H9 (cell line): Measurements from ENCODE around the gene TMEM141. TPM values are rescaled to one million over a fixed set of nuclear protein-coding genes. Genes with fewer than 3 reads are reported as not detected.

Experiments used
- DNase-seq: peaks from one replicate; pipeline ENCODE4 v3.0.0-alpha.2; 2017
- H2AFZ ChIP-seq: one replicate; pipeline ENCODE4 v1.6.1; 2013; ENCODE audit warnings: mild to moderate bottlenecking, low read length, control low read depth, moderate library complexity
- H2AK5ac ChIP-seq: 2 replicates; pipeline ENCODE4 v1.6.1; 2013; ENCODE audit warnings: low read length, control low read depth, mixed read lengths; ENCODE audit not compliant: insufficient read length
- H2BK120ac ChIP-seq: one replicate; pipeline ENCODE4 v1.6.1; 2013; ENCODE audit warnings: low read depth, mild to moderate bottlenecking, low read length, control low read depth, inconsistent platforms; ENCODE audit not compliant: poor library complexity, severe bottlenecking
- H2BK12ac ChIP-seq: 2 replicates; pipeline ENCODE4 v1.6.1; 2013; ENCODE audit warnings: low read length, control low read depth, mixed read lengths, low read depth; ENCODE audit not compliant: insufficient read length
- H2BK15ac ChIP-seq: 2 replicates; pipeline ENCODE4 v1.6.1; 2013; ENCODE audit warnings: low read depth, low read length, control low read depth
- H2BK20ac ChIP-seq: one replicate; pipeline ENCODE4 v1.6.1; 2013; ENCODE audit warnings: low read depth, mild to moderate bottlenecking, low read length, control low read depth, inconsistent platforms; ENCODE audit not compliant: poor library complexity, severe bottlenecking
- H2BK5ac ChIP-seq: 2 replicates; pipeline ENCODE4 v1.6.1; 2013; ENCODE audit warnings: low read length, control low read depth, mixed read lengths; ENCODE audit not compliant: insufficient read length
- H3K14ac ChIP-seq: 2 replicates; pipeline ENCODE4 v1.6.1; 2013; ENCODE audit warnings: low read length, control low read depth; ENCODE audit not compliant: insufficient read depth
- H3K18ac ChIP-seq: 2 replicates; pipeline ENCODE4 v1.6.1; 2013; ENCODE audit warnings: low read depth, mild to moderate bottlenecking, mixed read lengths, low read length, control low read depth; ENCODE audit not compliant: insufficient read length
- H3K23ac ChIP-seq: 2 replicates; pipeline ENCODE4 v1.6.1; 2013; ENCODE audit warnings: low read length, control low read depth, mixed read lengths, low read depth; ENCODE audit not compliant: insufficient read length
- H3K23me2 ChIP-seq: 2 replicates; pipeline ENCODE4 v1.6.1; 2013; ENCODE audit warnings: low read depth, mild to moderate bottlenecking, mixed read lengths, low read length, control low read depth; ENCODE audit not compliant: insufficient read length, poor library complexity, severe bottlenecking
- H3K27ac ChIP-seq: 2 replicates; pipeline ENCODE4 v1.5.1; 2013; ENCODE audit warnings: low read length, control low read depth, mixed read lengths, low read depth; ENCODE audit not compliant: insufficient read length
- H3K27me3 ChIP-seq: 2 replicates; pipeline ENCODE4 v1.6.1; 2013; ENCODE audit warnings: low read length, control low read depth, inconsistent platforms; ENCODE audit not compliant: insufficient read depth
- H3K4ac ChIP-seq: 2 replicates; pipeline ENCODE4 v1.6.1; 2013; ENCODE audit warnings: low read depth, mild to moderate bottlenecking, control low read depth, inconsistent platforms, low read length, moderate library complexity
- H3K4me1 ChIP-seq: 2 replicates; pipeline ENCODE4 v1.6.1; 2013; ENCODE audit warnings: low read length, control low read depth, inconsistent platforms; ENCODE audit not compliant: insufficient read depth
- H3K4me2 ChIP-seq: 2 replicates; pipeline ENCODE4 v1.6.1; 2013; ENCODE audit warnings: low read length, control low read depth, mixed read lengths; ENCODE audit not compliant: insufficient read length, insufficient read depth
- H3K56ac ChIP-seq: 2 replicates; pipeline ENCODE4 v1.6.1; 2013; ENCODE audit warnings: low read depth, mild to moderate bottlenecking, mixed read lengths, low read length, control low read depth; ENCODE audit not compliant: insufficient read length
- H3K79me1 ChIP-seq: 2 replicates; pipeline ENCODE4 v1.6.1; 2013; ENCODE audit warnings: low read depth, mild to moderate bottlenecking, moderate library complexity, low read length, control low read depth, inconsistent platforms; ENCODE audit not compliant: insufficient read depth, poor library complexity, severe bottlenecking
- H3K79me2 ChIP-seq: 2 replicates; pipeline ENCODE4 v1.6.1; 2013; ENCODE audit warnings: low read length, control low read depth, inconsistent platforms; ENCODE audit not compliant: insufficient read depth
- H3K9ac ChIP-seq: 2 replicates; pipeline ENCODE4 v1.6.1; 2013; ENCODE audit warnings: low read length, control low read depth, mixed read lengths; ENCODE audit not compliant: insufficient read length; ENCODE audit errors: extremely low read depth
- H3K9me3 ChIP-seq: one replicate; pipeline ENCODE4 v1.6.1; 2013; ENCODE audit warnings: low read depth, low read length, inconsistent platforms; ENCODE audit not compliant: control insufficient read depth
- H3T11ph ChIP-seq: one replicate; pipeline ENCODE4 v1.6.1; 2013; ENCODE audit warnings: mild to moderate bottlenecking, low read length, control low read depth, inconsistent platforms
- H4K20me1 ChIP-seq: one replicate; pipeline ENCODE4 v1.6.1; 2013; ENCODE audit not compliant: control insufficient read depth, insufficient read length, insufficient read depth
- H4K5ac ChIP-seq: 2 replicates; pipeline ENCODE4 v1.6.1; 2013; ENCODE audit warnings: low read depth, mild to moderate bottlenecking, mixed read lengths, low read length, control low read depth; ENCODE audit not compliant: insufficient read length
- H4K8ac ChIP-seq: replicated peaks from 2 replicates; pipeline ENCODE4 v1.6.1; 2013; ENCODE audit warnings: low read length, control low read depth, mixed read lengths, low read depth; ENCODE audit not compliant: insufficient read length
- H4K91ac ChIP-seq: 2 replicates; pipeline ENCODE4 v1.6.1; 2013; ENCODE audit warnings: low read depth, mild to moderate bottlenecking, moderate library complexity, mixed read lengths, low read length, control low read depth; ENCODE audit not compliant: insufficient read length
- H3K27ac Mint-ChIP-seq, 3 experiments: 2 replicates in 2 of 3; 3 replicates in 1 of 3; pipeline ENCODE4 v1.8.0; 2020 to 2021; ENCODE audit warnings: mixed read lengths in 3 of 3, mild to moderate bottlenecking in 1 of 3, moderate library complexity in 1 of 3
- H3K27me3 Mint-ChIP-seq: 2 replicates; pipeline ENCODE4 v1.8.0; 2021; ENCODE audit warnings: low read depth, mild to moderate bottlenecking, moderate library complexity, mixed read lengths
- H3K36me3 Mint-ChIP-seq, 3 experiments: 2 replicates in 2 of 3; 3 replicates in 1 of 3; pipeline ENCODE4 v1.8.0; 2020 to 2021; ENCODE audit warnings: low read depth in 3 of 3, mixed read lengths in 3 of 3; ENCODE audit not compliant: insufficient read depth in 1 of 3
- H3K4me1 Mint-ChIP-seq, 2 experiments: 2 replicates each; pipeline ENCODE4 v1.8.0; 2020; ENCODE audit warnings: mixed read lengths in 2 of 2
- H3K4me3 Mint-ChIP-seq, 2 experiments: 2 replicates in 1 of 2; 3 replicates in 1 of 2; pipeline ENCODE4 v1.8.0; 2020 to 2021; ENCODE audit warnings: mild to moderate bottlenecking in 2 of 2, mixed read lengths in 2 of 2, moderate library complexity in 1 of 2
- H3K9me3 Mint-ChIP-seq, 2 experiments: 2 replicates in 1 of 2; 3 replicates in 1 of 2; pipeline ENCODE4 v1.8.0; 2020; ENCODE audit warnings: mild to moderate bottlenecking in 2 of 2, mixed read lengths in 2 of 2, moderate library complexity in 1 of 2
- CTCF ChIP-seq: fragments of 200-600 bp; sonication (generic); conservative IDR thresholded peaks from 3 replicates; pipeline ENCODE4 v1.8.0; 2021; ENCODE audit warnings: antibody characterized with exemption, mild to moderate bottlenecking
- WGBS: extraction: QIAGEN DNeasy Blood & Tissue Kit; methylation state at CpG from one replicate; pipeline ENCODE4 v1.1.7; 2013; ENCODE audit warnings: missing lambda C conversion rate, low lambda C conversion rate, mixed read lengths; ENCODE audit not compliant: insufficient read length; ENCODE audit errors: extremely low coverage; 5-methylcytosine and 5-hydroxymethylcytosine counted together
- total RNA-seq: library from RNA; stranded (reverse); gene quantifications from 2 replicates; pipeline ENCODE4 v1.2.1, GENCODE V29; 2021

Gene TMEM141
- total RNA-seq, 1 experiment from 2014 or later, result 55.2 TPM

- Mint-ChIP-seq H3K9me3 (no peaks in the 10 kb centered on the region), H3K4me3 (no peak overlapping the region), H3K27me3 (peaks cover 1% of the 10 kb centered on the region; the same call in 1 of the 2 replicates), H3K27ac (no peak overlapping the region; a peak in 1 of 7 replicates), H3K4me1 (no peaks in the 10 kb centered on the region), H3K36me3 (peaks cover 14 to 59% (median 54%) of the 10 kb centered on the region in 3 experiments)
- no peak overlapping the region for H2BK5ac ChIP-seq
- H2AFZ ChIP-seq, result no peak overlapping the region
- no peak overlapping the region for H3K56ac ChIP-seq
- no peak overlapping the region for H3K4ac ChIP-seq
- H2BK12ac ChIP-seq, result no peak overlapping the region
- H4K5ac ChIP-seq, result no peak overlapping the region
- H3T11ph ChIP-seq, result no peak overlapping the region
- H3K4me1 ChIP-seq, result no peaks in the 10 kb centered on the region
- no peaks in the 10 kb centered on the region for H3K79me1 ChIP-seq
- H3K18ac ChIP-seq, result no peak overlapping the region
- H2AK5ac ChIP-seq, result no peak overlapping the region
- no peak overlapping the region; the same call in 1 of the 2 replicates for H3K14ac ChIP-seq
- H3K79me2 ChIP-seq, result no peaks in the 10 kb centered on the region
- no peak overlapping the region for H2BK120ac ChIP-seq
- no peak overlapping the region for H3K23ac ChIP-seq
- no peak overlapping the region for H2BK20ac ChIP-seq
- no peak overlapping the region for H3K27ac ChIP-seq
- no peaks in the 10 kb centered on the region for H3K23me2 ChIP-seq
- H2BK15ac ChIP-seq, result no peak overlapping the region
- H4K91ac ChIP-seq, result no peak overlapping the region
- TF ChIP-seq CTCF, result no peak
- no peak overlapping the region for H3K4me2 ChIP-seq
- no CpG with 5 or more reads among the region's 14 CpGs for WGBS
- H4K20me1 ChIP-seq, result no peaks in the 10 kb centered on the region
- no peak for DNase-seq
- H3K27me3 ChIP-seq, result no peaks in the 10 kb centered on the region
- H4K8ac ChIP-seq, result no peak overlapping the region
- H3K9me3 ChIP-seq, result no peaks in the 10 kb centered on the region
- no peak overlapping the region for H3K9ac ChIP-seq
Observed at GRCh38 chr9:136829412-136829811, 38.3 kb downstream of the TMEM141 start.
